Measurements from ENCODE around the gene PRKAG2.

The PRKAG2 gene

DNA sequence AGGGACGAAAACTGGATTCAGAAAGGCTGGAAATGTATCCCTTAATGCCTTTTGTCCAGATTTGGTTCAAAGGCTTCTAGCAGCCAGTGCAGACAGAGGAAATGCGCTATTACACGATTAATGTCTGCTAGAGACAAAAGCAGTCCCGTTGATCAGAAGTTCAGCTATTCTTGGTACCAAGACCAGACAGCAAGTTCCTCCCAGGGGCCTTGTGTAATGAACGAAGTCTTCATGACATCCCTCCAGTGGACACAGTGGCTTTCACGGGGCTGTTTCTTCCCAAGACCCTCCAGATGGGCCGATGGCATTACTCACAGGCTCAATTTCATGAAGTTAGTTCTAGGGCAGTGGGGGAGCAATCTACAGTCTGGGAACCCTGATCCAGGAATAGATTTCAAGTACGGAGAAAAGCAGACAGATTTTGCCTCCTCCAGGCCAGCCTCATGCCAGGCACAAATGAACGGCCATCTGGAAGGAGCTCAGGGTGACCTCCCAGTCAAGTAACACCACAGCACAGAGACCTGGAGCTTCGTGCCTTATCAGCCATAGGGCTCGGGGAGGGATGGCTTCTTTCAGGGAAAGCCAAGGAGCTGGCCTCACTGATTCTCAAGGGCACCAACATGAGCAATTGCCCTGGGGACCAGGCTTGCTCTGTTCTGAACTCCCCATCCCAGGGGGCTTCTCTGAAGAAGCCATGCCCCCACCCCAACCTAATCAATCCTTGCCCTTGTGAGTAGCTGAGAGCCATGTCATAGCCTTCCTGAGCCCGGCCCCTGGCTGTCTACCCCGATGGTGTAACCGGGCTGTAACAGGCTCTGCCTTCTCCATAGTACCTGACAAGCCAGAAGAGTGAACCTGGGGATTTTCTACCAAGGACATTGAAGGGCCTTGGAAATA, 101.1 kb downstream of the PRKAG2 start:
- H3K4me3 ChIP-seq (ENCODE audit: low read depth, low read length), result no peak overlapping the region
- no peak for DNase-seq (ENCODE audit: low read depth)
- TF ChIP-seq, protein P1, sequence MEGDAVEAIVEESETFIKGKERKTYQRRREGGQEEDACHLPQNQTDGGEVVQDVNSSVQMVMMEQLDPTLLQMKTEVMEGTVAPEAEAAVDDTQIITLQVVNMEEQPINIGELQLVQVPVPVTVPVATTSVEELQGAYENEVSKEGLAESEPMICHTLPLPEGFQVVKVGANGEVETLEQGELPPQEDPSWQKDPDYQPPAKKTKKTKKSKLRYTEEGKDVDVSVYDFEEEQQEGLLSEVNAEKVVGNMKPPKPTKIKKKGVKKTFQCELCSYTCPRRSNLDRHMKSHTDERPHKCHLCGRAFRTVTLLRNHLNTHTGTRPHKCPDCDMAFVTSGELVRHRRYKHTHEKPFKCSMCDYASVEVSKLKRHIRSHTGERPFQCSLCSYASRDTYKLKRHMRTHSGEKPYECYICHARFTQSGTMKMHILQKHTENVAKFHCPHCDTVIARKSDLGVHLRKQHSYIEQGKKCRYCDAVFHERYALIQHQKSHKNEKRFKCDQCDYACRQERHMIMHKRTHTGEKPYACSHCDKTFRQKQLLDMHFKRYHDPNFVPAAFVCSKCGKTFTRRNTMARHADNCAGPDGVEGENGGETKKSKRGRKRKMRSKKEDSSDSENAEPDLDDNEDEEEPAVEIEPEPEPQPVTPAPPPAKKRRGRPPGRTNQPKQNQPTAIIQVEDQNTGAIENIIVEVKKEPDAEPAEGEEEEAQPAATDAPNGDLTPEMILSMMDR (IDR thresholded peaks at IDR 0.05; ENCODE audit: insufficient read depth, low read depth, low read length, missing control alignments), result no peak

DNA sequence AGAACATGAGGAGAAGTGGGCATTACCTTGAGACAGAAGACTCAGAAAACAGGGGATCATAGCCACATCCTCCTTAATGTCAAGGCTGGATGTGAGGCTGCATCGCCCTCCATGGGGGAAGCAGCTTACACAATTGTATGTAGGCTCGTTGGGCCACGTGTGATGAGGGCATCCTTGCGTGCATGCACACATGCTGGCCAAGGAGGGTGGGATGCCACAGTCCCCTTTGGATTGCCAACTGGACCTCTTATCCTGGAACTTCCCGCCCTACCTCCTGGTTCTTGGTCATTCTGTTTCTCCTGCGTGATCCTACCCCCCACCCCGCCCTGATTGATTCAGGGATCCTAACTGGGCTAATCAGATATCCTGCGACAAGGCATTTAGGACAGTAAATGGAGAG, 102.0 kb downstream of the PRKAG2 start:
- H3K4me3 ChIP-seq (ENCODE audit: low read depth, low read length), result no peak overlapping the region
- no peak for DNase-seq (ENCODE audit: low read depth)
- TF ChIP-seq, protein P1 (IDR thresholded peaks at IDR 0.05; ENCODE audit: insufficient read depth, low read depth, low read length, missing control alignments), result no peak

DNA sequence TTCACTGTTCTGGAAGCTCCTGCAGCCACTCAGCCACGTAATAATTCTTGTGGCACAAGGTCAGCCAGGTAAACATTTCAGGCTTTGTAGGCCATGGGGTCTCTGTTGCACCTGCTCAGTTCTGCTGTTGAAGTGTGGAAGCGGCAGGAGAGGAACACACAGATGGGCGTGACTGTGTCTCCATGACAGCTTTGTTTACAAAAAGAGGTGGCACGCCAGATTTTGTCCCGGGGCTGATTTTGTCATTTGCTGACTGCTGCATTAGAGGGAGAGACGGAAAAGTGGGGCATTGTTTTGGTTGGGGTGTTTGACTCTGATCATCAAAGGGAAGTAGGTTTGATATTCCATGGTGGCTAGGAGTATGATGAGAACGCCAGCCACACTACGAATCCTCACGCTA, 103.1 kb downstream of the PRKAG2 start:
- no peak overlapping the region for H3K4me3 ChIP-seq (ENCODE audit: low read depth, low read length)
- no peak for DNase-seq (ENCODE audit: low read depth)
- TF ChIP-seq, protein P1 (IDR thresholded peaks at IDR 0.05; ENCODE audit: insufficient read depth, low read depth, low read length, missing control alignments), result no peak

DNA sequence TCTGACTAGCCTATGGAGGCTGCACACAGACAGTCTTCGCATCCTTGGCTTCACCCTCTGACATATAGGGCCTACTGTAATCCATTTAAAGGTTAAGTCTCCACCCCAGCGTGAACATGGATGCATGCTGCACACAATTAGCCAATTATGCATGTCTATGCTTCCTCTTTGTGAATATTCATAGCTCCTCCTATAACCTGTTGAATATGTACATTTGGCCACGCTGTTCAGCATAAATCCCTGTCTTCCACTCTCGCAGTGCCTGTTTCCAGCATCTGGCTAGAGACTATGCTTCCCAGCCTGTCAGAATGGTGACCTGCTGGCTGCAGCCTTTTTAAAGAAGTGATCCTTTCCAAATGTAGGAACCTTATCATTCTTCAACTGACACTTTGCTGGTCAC, 106.7 kb downstream of the PRKAG2 start:
- H3K4me3 ChIP-seq (ENCODE audit: low read depth, low read length), result no peak overlapping the region
- TF ChIP-seq, protein P1 (IDR thresholded peaks at IDR 0.05; ENCODE audit: insufficient read depth, low read depth, low read length, missing control alignments), result no peak
- DNase-seq (ENCODE audit: low read depth), result no peak

DNA sequence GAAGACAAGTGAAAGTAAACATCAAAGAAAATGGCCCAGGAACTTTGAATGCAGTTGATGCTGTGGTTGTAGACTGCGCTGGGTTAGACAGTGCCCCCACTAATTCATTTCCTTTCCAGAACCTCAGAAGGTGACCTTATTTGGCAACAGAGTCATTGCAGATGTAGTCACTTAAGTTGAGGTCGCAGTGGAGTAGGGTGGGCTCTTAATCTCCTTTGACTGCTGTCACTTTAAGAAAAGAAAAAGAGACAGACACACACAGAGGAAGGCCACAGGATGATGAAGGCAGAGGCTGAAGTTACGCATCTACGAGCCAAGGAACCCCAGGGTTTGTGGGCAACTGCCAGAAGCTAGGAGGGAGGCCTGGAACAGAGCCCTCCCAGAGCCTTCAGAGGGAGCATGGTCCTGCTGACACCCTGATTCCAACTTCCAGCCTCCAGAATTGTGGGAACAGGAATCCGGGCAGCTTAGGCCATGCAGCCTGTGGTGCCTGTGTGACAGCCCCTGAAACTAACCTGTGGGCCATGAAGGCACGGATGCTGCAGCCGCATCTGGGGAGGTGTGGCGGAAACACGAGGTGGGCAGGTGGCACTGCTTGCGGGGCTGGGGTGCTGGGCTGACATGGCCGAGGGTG, 107.6 kb downstream of the PRKAG2 start:
- H3K4me3 ChIP-seq (ENCODE audit: low read depth, low read length), result no peak overlapping the region
- TF ChIP-seq, protein P1 (IDR thresholded peaks at IDR 0.05; ENCODE audit: insufficient read depth, low read depth, low read length, missing control alignments), result no peak
- DNase-seq (ENCODE audit: low read depth), result peak; percentile 81

DNA sequence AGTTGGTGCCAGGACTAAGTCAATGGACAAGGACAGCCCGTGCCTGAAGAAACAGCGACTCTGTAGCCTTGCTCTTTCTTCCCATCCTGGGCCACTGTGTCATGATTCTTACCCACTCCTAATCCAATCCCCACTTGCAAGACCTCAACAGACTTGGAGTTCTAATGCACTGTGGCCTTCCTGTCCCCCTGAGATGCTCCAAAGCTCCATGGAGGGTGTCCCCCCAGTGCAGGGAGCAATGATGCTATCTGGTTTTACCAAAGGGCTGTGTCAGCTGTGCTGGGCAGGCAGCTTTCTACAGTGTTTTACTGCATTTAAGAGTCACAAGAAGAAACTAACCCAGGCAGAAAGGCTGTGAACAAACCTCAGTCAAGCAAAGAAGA, 108.1 kb downstream of the PRKAG2 start:
- DNase-seq (ENCODE audit: low read depth), result no peak
- TF ChIP-seq, protein P1 (IDR thresholded peaks at IDR 0.05; ENCODE audit: insufficient read depth, low read depth, low read length, missing control alignments), result no peak

More for the DNA sequence above, 108.1 kb downstream of the PRKAG2 start:
- no peak overlapping the region for H3K4me3 ChIP-seq (ENCODE audit: low read depth, low read length)
